Body of pancreas (tissue), 4 donors: ENCODE data around the gene HOXA2. TPM values are rescaled to one million over a fixed set of nuclear protein-coding genes. Genes with fewer than 3 reads are reported as not detected.

Source experiments
- ATAC-seq: fragments of 150-250 bp; one replicate; pipeline ENCODE4 v1.9.1; 2016
- DNase-seq, 4 donors: peaks; one replicate each; pipeline ENCODE4 v3.0.0-alpha.2; 2019
- H3K27ac ChIP-seq, 4 donors: fragments of 200-600 bp; sonication (generic); 1 replicate in 3 of 4; 2 replicates in 1 of 4; pipeline versions ENCODE4 v1.5.1 to v1.6.1; 2016 to 2019; ENCODE audit warnings: mild to moderate bottlenecking in 1 of 4, mixed read lengths in 1 of 4, moderate library complexity in 1 of 4
- H3K27me3 ChIP-seq, 2 donors: fragments of 200-600 bp; sonication (generic); one replicate each; pipeline ENCODE4 v1.6.0; 2016; ENCODE audit warnings: mild to moderate bottlenecking in 1 of 2
- H3K36me3 ChIP-seq, 2 donors: fragments of 200-600 bp; sonication (generic); replicated peaks in 1 of 2; 2 replicates each; pipeline ENCODE4 v1.5.1; 2016; ENCODE audit warnings: low read depth in 2 of 2; ENCODE audit not compliant: insufficient read depth in 1 of 2
- H3K4me1 ChIP-seq: fragments of 200-600 bp; sonication (generic); one replicate; pipeline ENCODE4 v1.6.0; 2016
- H3K4me3 ChIP-seq, 2 donors: fragments of 200-600 bp; sonication (generic); 1 replicate in 1 of 2; 2 replicates in 1 of 2; pipeline ENCODE4 v1.5.1; 2016 to 2019
- H3K9me3 ChIP-seq, 3 donors: fragments of 200-600 bp; sonication (generic); 1 replicate in 2 of 3; 2 replicates in 1 of 3; pipeline ENCODE4 v1.5.1; 2016
- CTCF ChIP-seq, 7 experiments: fragments of 450-650 bp in 4 of 7; fragments of 200-600 bp in 3 of 7; sonication (generic) in 3 of 7; IDR thresholded peaks; one replicate each; pipeline ENCODE4 v1.5.1; 2016 to 2019; ENCODE audit warnings: antibody characterized with exemption in 7 of 7
- POLR2A ChIP-seq, 3 donors: fragments of 450-650 bp; IDR thresholded peaks; one replicate each; pipeline ENCODE4 v1.6.1; 2016; ENCODE audit warnings: antibody characterized with exemption in 3 of 3, mild to moderate bottlenecking in 2 of 3
- WGBS, 2 donors: methylation state at CpG; one replicate each; pipeline ENCODE4 v1.1.5; 2017; 5-methylcytosine and 5-hydroxymethylcytosine counted together
- intact Hi-C: fragments of 100-400 bp; cut with DNase I; formaldehyde crosslinking; loops from one replicate; pipeline ENCODE4 v1.15.1; 2023
- total RNA-seq, 2 donors: library from RNA; depleted of rRNA; stranded (reverse); fragments of >200 nt; gene quantifications; one replicate each; pipeline ENCODE4 v1.1.0, GENCODE V29; 2016

The HOXA2 gene
- total RNA-seq, 2 donors from 2014 or later = 0.66 TPM; not detected in 1

GRCh38 chr7:27145914-27146412, 43.5 kb upstream of the HOXA2 start:
- TF ChIP-seq CTCF (IDR thresholded peaks at IDR 0.05) (no peak), POLR2A (IDR thresholded peaks at IDR 0.05) (no peak)
- no peak for DNase-seq
- no peak overlapping the region for H3K4me3 ChIP-seq
- no peak overlapping the region for H3K27ac ChIP-seq
- peaks cover 0 to 78% of the 10 kb centered on the region in 2 donors for H3K27me3 ChIP-seq
- no peaks in the 10 kb centered on the region for H3K9me3 ChIP-seq
- no peaks in the 10 kb centered on the region for H3K36me3 ChIP-seq
- H3K4me1 ChIP-seq = peaks cover 41% of the 10 kb centered on the region
- 29 to 31% methylated on average over 9 to 11 of the region's 11 CpGs for WGBS, 2 donors
- intact Hi-C loops = no loop called here
- no peak for ATAC-seq

- Histone ChIP-seq H3K27me3 (peaks cover 0 to 82% of the 10 kb centered on the region in 2 donors), H3K36me3 (no peaks in the 10 kb centered on the region), H3K9me3 (no peaks in the 10 kb centered on the region), H3K4me3 (no peak overlapping the region), H3K27ac (no peak overlapping the region), H3K4me1 (peaks cover 37% of the 10 kb centered on the region)
- no peak for TF ChIP-seq POLR2A (IDR thresholded peaks at IDR 0.05)
- TF ChIP-seq CTCF (IDR thresholded peaks at IDR 0.05) = no peak
- WGBS, 2 donors = 19 to 20% methylated on average over 42 to 47 of the region's 47 CpGs
- DNase-seq (no peak), ATAC-seq (no peak)
- intact Hi-C loops = no loop called here
Measured at GRCh38 chr7:27145165-27145913, 42.9 kb upstream of the HOXA2 start.

- ATAC-seq = no peak
- WGBS, 2 donors = 6 to 18% methylated on average over 7 to 31 of the region's 31 CpGs
- Histone ChIP-seq H3K27me3 (peaks cover 0 to 88% of the 10 kb centered on the region in 2 donors), H3K9me3 (no peaks in the 10 kb centered on the region), H3K27ac (no peak overlapping the region), H3K36me3 (no peaks in the 10 kb centered on the region), H3K4me1 (peaks cover 36% of the 10 kb centered on the region), H3K4me3 (no peak overlapping the region)
- TF ChIP-seq POLR2A (IDR thresholded peaks at IDR 0.05) (no peak), CTCF (IDR thresholded peaks at IDR 0.05) (no peak)
- no peak for DNase-seq
- intact Hi-C loops = no loop called here
Measured at GRCh38 chr7:27144781-27145164, 42.3 kb upstream of the HOXA2 start.

GRCh38 chr7:27143950-27144780, 41.7 kb upstream of the HOXA2 start:
- no peak overlapping the region for H3K4me3 ChIP-seq
- WGBS, 2 donors = 22 to 28% methylated on average over 34 to 40 of the region's 40 CpGs
- no peak for ATAC-seq
- H3K4me1 ChIP-seq = peaks cover 41% of the 10 kb centered on the region
- no peaks in the 10 kb centered on the region for H3K36me3 ChIP-seq
- no peak for DNase-seq
- no peaks in the 10 kb centered on the region for H3K9me3 ChIP-seq
- no peak for TF ChIP-seq CTCF (IDR thresholded peaks at IDR 0.05)
- TF ChIP-seq POLR2A (IDR thresholded peaks at IDR 0.05) = no peak
- H3K27ac ChIP-seq = no peak overlapping the region
- intact Hi-C loops = no loop called here
- H3K27me3 ChIP-seq = peaks cover 0 to 90% of the 10 kb centered on the region in 2 donors
